GM13976 (cell line): ENCODE data around the gene IFFO2.

Experiments
- DNase-seq: peaks from one replicate; pipeline ENCODE4 v3.0.0; 2012; ENCODE audit warnings: low spot score
- in situ Hi-C: fragments of 300-500 bp; cut with MboI; formaldehyde crosslinking; loops from one replicate; pipeline ENCODE4 v1.12.0; 2022; ENCODE audit warnings: low sequenced_read_pairs, mixed read lengths, inconsistent platforms; ENCODE audit not compliant: unreplicated experiment
- TF ChIP-seq, protein P1 (sequence below): IDR thresholded peaks from 2 replicates; pipeline ENCODE4 v1.5.1; 2012; ENCODE audit warnings: borderline replicate concordance, mild to moderate bottlenecking; ENCODE audit not compliant: insufficient read depth; ENCODE audit errors: extremely low read depth, missing control alignments, control extremely low read depth

Gene IFFO2

DNA sequence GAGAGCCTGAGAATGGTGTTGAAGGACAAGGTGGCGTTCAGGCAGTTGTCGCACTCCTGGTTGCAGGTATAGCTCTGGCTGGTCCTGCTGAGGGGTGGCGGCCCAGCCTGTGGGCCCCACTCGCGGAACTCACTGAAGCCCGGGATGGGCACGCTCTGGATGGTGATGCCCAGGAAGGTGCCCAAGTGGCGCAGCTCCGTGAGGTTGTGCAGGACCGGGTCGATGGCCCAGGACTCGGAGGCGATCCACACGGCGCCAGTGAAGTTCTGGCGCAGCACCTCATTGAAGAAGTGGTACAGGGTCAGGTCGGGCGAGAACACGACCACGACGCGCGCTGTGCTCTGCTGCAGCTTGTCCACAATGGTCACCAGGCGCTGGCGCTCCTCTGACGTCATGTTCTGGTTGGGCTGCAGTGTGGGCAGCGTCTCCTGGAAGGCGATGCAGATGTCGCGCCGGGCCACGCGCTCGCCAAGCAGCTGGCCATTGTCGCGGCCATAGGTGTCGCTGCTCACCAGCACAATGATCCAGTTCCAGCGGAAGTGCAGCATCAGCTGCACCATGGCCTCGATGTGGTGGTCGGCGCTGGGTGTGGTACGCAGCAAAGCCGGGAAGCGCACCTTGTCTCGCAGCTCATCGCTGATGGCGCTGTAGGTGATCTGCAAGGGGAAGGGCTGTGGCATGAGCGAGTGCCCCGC, 102.0 kb downstream of the IFFO2 start:
- in situ Hi-C loops = no loop called here
- no peak for DNase-seq
- TF ChIP-seq, protein P1, sequence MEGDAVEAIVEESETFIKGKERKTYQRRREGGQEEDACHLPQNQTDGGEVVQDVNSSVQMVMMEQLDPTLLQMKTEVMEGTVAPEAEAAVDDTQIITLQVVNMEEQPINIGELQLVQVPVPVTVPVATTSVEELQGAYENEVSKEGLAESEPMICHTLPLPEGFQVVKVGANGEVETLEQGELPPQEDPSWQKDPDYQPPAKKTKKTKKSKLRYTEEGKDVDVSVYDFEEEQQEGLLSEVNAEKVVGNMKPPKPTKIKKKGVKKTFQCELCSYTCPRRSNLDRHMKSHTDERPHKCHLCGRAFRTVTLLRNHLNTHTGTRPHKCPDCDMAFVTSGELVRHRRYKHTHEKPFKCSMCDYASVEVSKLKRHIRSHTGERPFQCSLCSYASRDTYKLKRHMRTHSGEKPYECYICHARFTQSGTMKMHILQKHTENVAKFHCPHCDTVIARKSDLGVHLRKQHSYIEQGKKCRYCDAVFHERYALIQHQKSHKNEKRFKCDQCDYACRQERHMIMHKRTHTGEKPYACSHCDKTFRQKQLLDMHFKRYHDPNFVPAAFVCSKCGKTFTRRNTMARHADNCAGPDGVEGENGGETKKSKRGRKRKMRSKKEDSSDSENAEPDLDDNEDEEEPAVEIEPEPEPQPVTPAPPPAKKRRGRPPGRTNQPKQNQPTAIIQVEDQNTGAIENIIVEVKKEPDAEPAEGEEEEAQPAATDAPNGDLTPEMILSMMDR = no peak
